WTC11 (cell line): ENCODE measurements around the gene DYSF.

ENCODE experiments used
- CTCF ChIP-seq: fragments of 200-600 bp; IDR thresholded peaks from 2 replicates; pipeline ENCODE4 v1.8.0; 2022; ENCODE audit warnings: antibody characterized with exemption
- E2F5 ChIP-seq: sonication (generic); formaldehyde crosslinking; IDR thresholded peaks from 2 replicates; pipeline ENCODE4 v1.8.1; 2022; ENCODE audit warnings: mild to moderate bottlenecking, moderate library complexity, missing genetic modification reagents
- ETV6 ChIP-seq: sonication (generic); formaldehyde crosslinking; IDR thresholded peaks from 2 replicates; pipeline ENCODE4 v1.8.1; 2022; ENCODE audit warnings: mild to moderate bottlenecking, missing genetic modification reagents
- FOXJ3 ChIP-seq: sonication (generic); formaldehyde crosslinking; IDR thresholded peaks from 2 replicates; pipeline ENCODE4 v1.9.0; 2021; ENCODE audit warnings: missing genetic modification reagents, mild to moderate bottlenecking, borderline replicate concordance
- IRF2 ChIP-seq: sonication (generic); formaldehyde crosslinking; IDR thresholded peaks from 2 replicates; pipeline ENCODE4 v1.8.0; 2022; ENCODE audit warnings: low read depth, missing genetic modification reagents, borderline replicate concordance
- JUN ChIP-seq: sonication (generic); formaldehyde crosslinking; IDR thresholded peaks from 2 replicates; pipeline ENCODE4 v1.8.0; 2023; ENCODE audit warnings: mild to moderate bottlenecking, missing genetic modification reagents
- MAX ChIP-seq: sonication (generic); formaldehyde crosslinking; IDR thresholded peaks from 2 replicates; pipeline ENCODE4 v1.8.0; 2022; ENCODE audit warnings: mild to moderate bottlenecking, missing genetic modification reagents
- NR1H2 ChIP-seq: sonication (generic); formaldehyde crosslinking; IDR thresholded peaks from 2 replicates; pipeline ENCODE4 v1.9.0; 2021; ENCODE audit warnings: mild to moderate bottlenecking, moderate library complexity, missing genetic modification reagents
- NR2C2 ChIP-seq: sonication (generic); formaldehyde crosslinking; IDR thresholded peaks from 2 replicates; pipeline ENCODE4 v1.8.0; 2022; ENCODE audit warnings: mild to moderate bottlenecking, missing genetic modification reagents
- STAT6 ChIP-seq: sonication (generic); formaldehyde crosslinking; conservative IDR thresholded peaks from 2 replicates; pipeline ENCODE4 v1.8.1; 2023; ENCODE audit warnings: mild to moderate bottlenecking, low read depth, missing genetic modification reagents, moderate library complexity
- TEAD4 ChIP-seq: sonication (generic); formaldehyde crosslinking; IDR thresholded peaks from 2 replicates; pipeline ENCODE4 v1.8.0; 2022; ENCODE audit warnings: mild to moderate bottlenecking, missing genetic modification reagents
- USF2 ChIP-seq: sonication (generic); formaldehyde crosslinking; IDR thresholded peaks from 2 replicates; pipeline ENCODE4 v1.8.1; 2023; ENCODE audit warnings: mild to moderate bottlenecking, missing genetic modification reagents, moderate library complexity
- ZNF121 ChIP-seq: sonication (generic); formaldehyde crosslinking; IDR thresholded peaks from 2 replicates; pipeline ENCODE4 v1.8.0; 2023; ENCODE audit warnings: missing genetic modification reagents

- TF ChIP-seq NR2C2 (CRISPR knock-in tag) = no peak
- TF ChIP-seq NR1H2 = no peak
- TF ChIP-seq CTCF = no peak
- TF ChIP-seq E2F5 = no peak
- no peak for TF ChIP-seq ETV6 (CRISPR knock-in tag)
- TF ChIP-seq FOXJ3 (CRISPR knock-in tag) = no peak
- TF ChIP-seq STAT6 (CRISPR knock-in tag) = no peak
- TF ChIP-seq ZNF121 (CRISPR knock-in tag) = no peak
- TF ChIP-seq USF2 (CRISPR knock-in tag) = no peak
- TF ChIP-seq MAX = no peak
- no peak for TF ChIP-seq TEAD4
- no peak for TF ChIP-seq JUN (CRISPR knock-in tag)
- no peak for TF ChIP-seq IRF2
Observed at GRCh38 chr2:71715241-71715750, 261.9 kb downstream of the DYSF start.
